ENCODE results near the gene FFAR3. TPM values are rescaled to one million over a fixed set of nuclear protein-coding genes. Genes with fewer than 3 reads are reported as not detected.
"Not testable (repeated sequence)": the region's sequence is repeated elsewhere in the genome, so short reads cannot be mapped to it uniquely, and the experiment has no call there.

Gene FFAR3
- total RNA-seq, 1 donor from 2014 or later: 0.31 TPM

DNA sequence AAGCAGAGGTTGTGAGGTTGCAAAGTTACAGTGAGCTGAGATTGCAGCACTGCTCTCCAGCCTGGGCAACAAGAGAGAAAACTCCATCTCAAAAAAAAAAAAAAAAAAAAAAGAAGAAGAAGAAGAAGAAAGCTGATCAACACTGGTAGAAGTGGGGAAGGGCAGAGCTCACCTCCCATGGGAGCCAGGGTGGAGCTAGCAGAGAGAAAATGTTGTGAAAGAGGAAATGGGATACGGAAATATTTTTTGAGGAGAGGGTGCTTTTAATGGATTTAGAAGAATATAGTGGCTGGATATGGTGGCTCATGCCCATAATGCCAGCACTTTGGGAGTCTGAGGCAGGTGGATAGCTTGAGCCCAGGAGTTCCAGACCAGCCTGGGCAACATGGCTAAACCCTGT, 19.4 kb downstream of the FFAR3 start:
- DNase-seq (ENCODE audit: low spot score in 2 of 2, unreplicated experiment in 2 of 2): no peak
- H3K4me3 Mint-ChIP-seq: no peak overlapping the region
- H3K36me3 Mint-ChIP-seq: no peaks in the 10 kb centered on the region
- TF ChIP-seq, protein P1, sequence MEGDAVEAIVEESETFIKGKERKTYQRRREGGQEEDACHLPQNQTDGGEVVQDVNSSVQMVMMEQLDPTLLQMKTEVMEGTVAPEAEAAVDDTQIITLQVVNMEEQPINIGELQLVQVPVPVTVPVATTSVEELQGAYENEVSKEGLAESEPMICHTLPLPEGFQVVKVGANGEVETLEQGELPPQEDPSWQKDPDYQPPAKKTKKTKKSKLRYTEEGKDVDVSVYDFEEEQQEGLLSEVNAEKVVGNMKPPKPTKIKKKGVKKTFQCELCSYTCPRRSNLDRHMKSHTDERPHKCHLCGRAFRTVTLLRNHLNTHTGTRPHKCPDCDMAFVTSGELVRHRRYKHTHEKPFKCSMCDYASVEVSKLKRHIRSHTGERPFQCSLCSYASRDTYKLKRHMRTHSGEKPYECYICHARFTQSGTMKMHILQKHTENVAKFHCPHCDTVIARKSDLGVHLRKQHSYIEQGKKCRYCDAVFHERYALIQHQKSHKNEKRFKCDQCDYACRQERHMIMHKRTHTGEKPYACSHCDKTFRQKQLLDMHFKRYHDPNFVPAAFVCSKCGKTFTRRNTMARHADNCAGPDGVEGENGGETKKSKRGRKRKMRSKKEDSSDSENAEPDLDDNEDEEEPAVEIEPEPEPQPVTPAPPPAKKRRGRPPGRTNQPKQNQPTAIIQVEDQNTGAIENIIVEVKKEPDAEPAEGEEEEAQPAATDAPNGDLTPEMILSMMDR (IDR thresholded peaks at IDR 0.05; ENCODE audit: unreplicated experiment): no peak
- no peak overlapping the region for H3K27ac Mint-ChIP-seq
- no peaks in the 10 kb centered on the region for H3K4me1 Mint-ChIP-seq
- peaks cover 33% of the 10 kb centered on the region for H3K27me3 Mint-ChIP-seq (ENCODE audit: low read depth)
- H3K9me3 Mint-ChIP-seq: peaks cover 7% of the 10 kb centered on the region

DNA sequence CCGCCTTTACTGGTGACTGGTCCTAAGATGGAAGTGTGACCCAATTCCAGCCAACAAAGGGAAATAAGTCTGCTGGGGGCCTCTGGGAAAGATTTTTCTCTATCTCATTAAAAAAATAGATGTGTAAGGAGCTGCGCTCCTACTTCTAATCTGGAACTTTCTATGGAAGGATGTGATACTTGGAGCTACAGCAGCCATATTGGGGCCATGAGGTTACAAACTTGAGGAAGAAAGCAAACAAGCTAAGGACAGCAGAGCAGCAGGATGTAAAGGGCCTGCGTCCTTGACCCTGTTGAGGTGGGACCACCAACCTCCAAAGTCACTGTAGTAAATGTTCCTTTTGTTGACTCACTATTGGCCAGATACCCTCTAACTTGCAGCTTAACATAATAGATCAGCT, 20.1 kb downstream of the FFAR3 start:
- no peaks in the 10 kb centered on the region for H3K4me1 Mint-ChIP-seq
- TF ChIP-seq, protein P1 (IDR thresholded peaks at IDR 0.05; ENCODE audit: unreplicated experiment): no peak
- no peak for DNase-seq (ENCODE audit: low spot score in 2 of 2, unreplicated experiment in 2 of 2)
- H3K36me3 Mint-ChIP-seq: no peaks in the 10 kb centered on the region
- peaks cover 31% of the 10 kb centered on the region for H3K27me3 Mint-ChIP-seq (ENCODE audit: low read depth)
- no peak overlapping the region for H3K4me3 Mint-ChIP-seq
- no peak overlapping the region for H3K27ac Mint-ChIP-seq
- H3K9me3 Mint-ChIP-seq: peaks cover 10% of the 10 kb centered on the region

DNA sequence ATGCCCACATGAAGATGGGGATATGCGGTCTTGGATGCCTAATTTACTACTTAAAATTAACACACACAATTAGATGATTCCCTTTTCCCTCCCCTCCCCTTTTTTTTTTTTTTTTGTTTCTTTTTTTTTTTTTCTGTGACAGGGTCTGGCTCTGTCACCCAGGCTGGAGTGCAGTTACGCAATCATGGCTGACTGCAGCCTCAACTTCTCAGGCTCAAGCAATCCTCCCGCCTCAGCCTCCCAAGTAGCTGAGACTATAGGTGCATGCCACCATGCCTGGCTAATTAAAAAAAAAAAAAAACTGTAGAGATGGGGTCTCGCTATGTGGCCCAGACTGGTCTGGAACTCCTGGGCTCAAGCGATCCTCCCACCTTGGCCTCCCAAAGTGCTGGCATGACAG, 21.3 kb downstream of the FFAR3 start:
- not testable (repeated sequence) for H3K4me3 Mint-ChIP-seq, H3K27ac Mint-ChIP-seq
- peaks cover 22% of the 10 kb centered on the region for H3K27me3 Mint-ChIP-seq (ENCODE audit: low read depth)

DNA sequence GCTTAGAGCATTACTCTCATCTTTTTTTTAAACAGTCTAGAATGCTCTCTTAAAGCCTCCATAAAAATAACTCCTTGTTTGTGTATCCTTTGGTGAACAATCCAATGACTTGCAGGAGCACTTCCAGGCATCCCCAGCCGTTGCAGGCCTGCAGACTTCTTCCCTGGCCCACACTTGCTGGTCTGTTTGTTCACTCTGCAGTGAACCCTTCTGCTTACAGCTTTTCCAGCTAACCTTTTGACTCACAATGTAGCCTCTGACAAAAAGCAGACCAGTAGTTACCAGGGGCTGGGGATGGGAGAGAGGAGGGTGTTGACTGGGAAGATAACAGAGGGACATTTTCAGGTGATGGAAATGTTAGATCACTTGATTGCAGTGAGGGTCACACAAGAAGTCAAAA, 21.7 kb downstream of the FFAR3 start:
- Mint-ChIP-seq H3K36me3 (no peaks in the 10 kb centered on the region), H3K9me3 (peaks cover 13% of the 10 kb centered on the region), H3K27ac (no peak overlapping the region), H3K27me3 (ENCODE audit: low read depth) (peaks cover 18% of the 10 kb centered on the region), H3K4me3 (no peak overlapping the region), H3K4me1 (no peaks in the 10 kb centered on the region)
- no peak for DNase-seq (ENCODE audit: low spot score in 2 of 2, unreplicated experiment in 2 of 2)
- TF ChIP-seq, protein P1 (IDR thresholded peaks at IDR 0.05; ENCODE audit: unreplicated experiment): no peak

More for the DNA sequence above, 21.3 kb downstream of the FFAR3 start:
- not testable (repeated sequence) for H3K36me3 Mint-ChIP-seq; H3K9me3 Mint-ChIP-seq; H3K4me1 Mint-ChIP-seq; DNase-seq (ENCODE audit: low spot score in 2 of 2, unreplicated experiment in 2 of 2)

DNA sequence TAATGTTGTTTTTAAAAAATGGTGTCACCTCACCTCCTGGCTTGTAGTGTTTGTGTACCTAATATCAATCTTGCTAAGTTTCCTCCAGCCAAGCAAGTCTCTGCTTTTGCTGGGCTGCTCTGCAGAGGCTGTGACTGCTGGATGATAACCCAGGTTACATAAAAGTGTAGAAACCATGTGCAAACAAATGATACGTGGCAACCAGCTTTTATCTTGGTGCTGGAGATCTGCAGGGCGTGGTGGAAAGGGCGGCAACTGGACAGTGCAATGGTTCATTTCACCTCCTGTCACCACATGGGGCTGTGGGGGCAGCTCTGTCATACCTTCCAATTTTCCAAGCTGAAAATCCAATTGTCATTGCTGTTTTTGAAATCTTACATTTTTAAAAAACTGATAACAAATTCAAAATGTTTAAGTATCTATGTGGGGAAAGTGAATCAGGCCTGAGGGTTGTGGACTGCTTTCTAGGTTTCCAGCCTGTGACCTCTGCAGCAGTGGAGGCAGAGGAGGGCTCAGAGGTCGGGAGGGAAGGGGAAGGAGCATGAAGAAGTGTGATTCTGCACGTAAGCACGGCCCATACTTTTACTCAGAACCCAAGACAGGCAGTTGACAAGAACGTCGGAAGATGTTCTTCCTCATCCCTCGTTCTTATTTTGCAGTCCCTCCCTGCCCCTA, 22.3 kb downstream of the FFAR3 start:
- no peak overlapping the region for H3K4me3 Mint-ChIP-seq
- peaks cover 15% of the 10 kb centered on the region for H3K27me3 Mint-ChIP-seq (ENCODE audit: low read depth)
- H3K27ac Mint-ChIP-seq: no peak overlapping the region
- no peaks in the 10 kb centered on the region for H3K36me3 Mint-ChIP-seq
- H3K9me3 Mint-ChIP-seq: peaks cover 13% of the 10 kb centered on the region
- H3K4me1 Mint-ChIP-seq: no peaks in the 10 kb centered on the region
- TF ChIP-seq, protein P1 (IDR thresholded peaks at IDR 0.05; ENCODE audit: unreplicated experiment): no peak
- no peak for DNase-seq (ENCODE audit: low spot score in 2 of 2, unreplicated experiment in 2 of 2)

DNA sequence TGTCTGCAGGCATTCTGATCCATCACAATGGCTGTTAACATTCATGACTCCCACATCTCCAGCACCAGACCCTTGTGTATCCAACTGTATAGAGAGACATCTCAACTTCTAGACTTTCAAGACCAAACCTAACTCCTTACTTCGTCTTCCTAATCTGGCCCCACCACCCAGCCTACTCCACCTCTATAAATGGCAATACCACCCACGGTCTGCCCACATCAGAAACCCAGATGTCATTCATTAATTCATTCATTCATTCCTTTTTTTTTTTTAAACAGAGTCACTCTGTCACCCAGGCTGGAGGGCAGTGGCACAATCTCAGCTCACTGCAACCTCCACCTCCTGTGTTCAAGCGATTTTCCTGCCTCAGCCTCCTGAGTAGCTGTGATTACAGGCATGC, 23.1 kb downstream of the FFAR3 start:
- no peak for DNase-seq (ENCODE audit: low spot score in 2 of 2, unreplicated experiment in 2 of 2)
- Mint-ChIP-seq H3K9me3 (peaks cover 14% of the 10 kb centered on the region), H3K4me1 (no peaks in the 10 kb centered on the region), H3K27me3 (ENCODE audit: low read depth) (peaks cover 10% of the 10 kb centered on the region), H3K27ac (no peak overlapping the region), H3K36me3 (no peaks in the 10 kb centered on the region), H3K4me3 (no peak overlapping the region)
- TF ChIP-seq, protein P1 (IDR thresholded peaks at IDR 0.05; ENCODE audit: unreplicated experiment): no peak
